Kidney (tissue), 14 donors: ENCODE data around the gene MAGI1. TPM values are rescaled to one million over a fixed set of nuclear protein-coding genes. Genes with fewer than 3 reads are reported as not detected.

Experiments used
- DNase-seq, 5 donors: peaks; one replicate each; pipeline ENCODE4 v3.0.0-alpha.2; 2013 to 2020
- FAIRE-seq: peaks from 2 replicates; lab custom pipeline; 2012; peaks lifted over from hg19 to GRCh38; lab: Jason Lieb, UNC
- H3K27ac ChIP-seq, 2 donors: one replicate each; pipeline ENCODE4 v1.7.0; 2013; ENCODE audit warnings: low read depth in 2 of 2, low read length in 2 of 2, inconsistent platforms in 1 of 2
- H3K27me3 ChIP-seq: one replicate; pipeline ENCODE4 v1.7.1; 2013; ENCODE audit warnings: low read length, inconsistent platforms; ENCODE audit not compliant: control insufficient read depth, insufficient read depth
- H3K36me3 ChIP-seq, 3 donors: one replicate each; pipeline versions ENCODE4 v1.7.0 to v1.7.1; 2013; ENCODE audit warnings: low read length in 3 of 3, control low read depth in 1 of 3, inconsistent platforms in 1 of 3; ENCODE audit not compliant: insufficient read depth in 3 of 3, control insufficient read depth in 2 of 3
- H3K4me1 ChIP-seq, 3 donors: one replicate each; pipeline versions ENCODE4 v1.7.0 to v1.7.1; 2013; ENCODE audit warnings: low read length in 3 of 3, inconsistent platforms in 1 of 3, low read depth in 1 of 3; ENCODE audit not compliant: control insufficient read depth in 2 of 3, insufficient read depth in 2 of 3
- H3K4me3 ChIP-seq, 3 donors: one replicate each; pipeline versions ENCODE4 v1.7.0 to v1.8.1; 2013; ENCODE audit warnings: low read length in 3 of 3, control low read depth in 1 of 3, inconsistent platforms in 1 of 3
- H3K9ac ChIP-seq, 3 donors: one replicate each; pipeline versions ENCODE4 v1.7.0 to v1.7.1; 2013; ENCODE audit warnings: low read length in 3 of 3, control low read depth in 1 of 3, inconsistent platforms in 1 of 3
- H3K9me3 ChIP-seq, 3 donors: one replicate each; pipeline versions ENCODE4 v1.7.0 to v1.7.1; 2013; ENCODE audit warnings: low read length in 3 of 3, control low read depth in 1 of 3, inconsistent platforms in 1 of 3; ENCODE audit not compliant: control insufficient read depth in 2 of 3, insufficient read depth in 1 of 3
- CTCF ChIP-seq: IDR thresholded peaks from 3 replicates; pipeline ENCODE4 v1.5.1; 2012; ENCODE audit warnings: mild to moderate bottlenecking, moderate library complexity, borderline replicate concordance; ENCODE audit not compliant: insufficient read depth; ENCODE audit errors: extremely low read depth
- intact Hi-C: fragments of 100-400 bp; cut with DNase I; formaldehyde crosslinking; loops from one replicate; pipeline ENCODE4 v1.11.1; 2022
- polyA plus RNA-seq: library from polyadenylated mRNA; stranded (reverse); fragments of 350-450 nt; fragmentation: Illumina TruSeq; extraction: RNeasy Lipid Tissue Mini Kit (QIAGEN cat#74804); gene quantifications from one replicate; pipeline ENCODE4 v1.2.3, GENCODE V29; 2014; ENCODE audit warnings: low read depth, low replicate concordance; ENCODE audit not compliant: insufficient read depth
- total RNA-seq: library from RNA; stranded (reverse); fragmentation: NEBNext Ultra II Directional; extraction: Animal tissue kit (Norgen Biotek cat#: 25700); gene quantifications from one replicate; pipeline ENCODE4 v1.2.1, GENCODE V29; 2021
- donor health status: control.
- donor health status: control.
- donor health status: control.
- donor health status: control.
- donor health status: control.
- donor health status: DM: yes; HTN: yes; CAD: no.
- donor health status: Normal renal cell carcinoma (clear cell type).

MAGI1 gene
- total and polyA plus RNA-seq, 2 donors from 2014 or later: 8.2 to 42.8 TPM

- intact Hi-C loops: no loop called here
- Histone ChIP-seq H3K9ac (no peak overlapping the region), H3K27ac (peak overlapping the region in 1 of 2 donors; percentile 32), H3K27me3 (no peaks in the 10 kb centered on the region), H3K36me3 (no peaks in the 10 kb centered on the region), H3K4me1 (peaks cover 0 to 10% (median 2%) of the 10 kb centered on the region in 3 donors), H3K4me3 (no peak overlapping the region), H3K9me3 (no peaks in the 10 kb centered on the region)
- TF ChIP-seq CTCF: no peak
- DNase-seq (no peak), FAIRE-seq (no peak)
Observed at GRCh38 chr3:66001626-66002025, 37.1 kb downstream of the MAGI1 start.

GRCh38 chr3:66000506-66000905, 38.2 kb downstream of the MAGI1 start:
- TF ChIP-seq CTCF: no peak
- Histone ChIP-seq H3K27me3 (no peaks in the 10 kb centered on the region), H3K9me3 (no peaks in the 10 kb centered on the region), H3K36me3 (no peaks in the 10 kb centered on the region), H3K4me3 (no peak overlapping the region), H3K9ac (no peak overlapping the region), H3K27ac (peak overlapping the region in 1 of 2 donors; percentile 42), H3K4me1 (peaks cover 0 to 10% (median 2%) of the 10 kb centered on the region in 3 donors)
- intact Hi-C loops: no loop called here
- FAIRE-seq (no peak), DNase-seq (no peak)

GRCh38 chr3:65999606-66000005, 39.1 kb downstream of the MAGI1 start:
- no peaks in the 10 kb centered on the region for H3K27me3 ChIP-seq
- peak overlapping the region in 1 of 2 donors; percentile 42 for H3K27ac ChIP-seq
- peak overlapping the region in 1 of 3 donors; percentile 0 for H3K4me3 ChIP-seq
- no peak overlapping the region for H3K9ac ChIP-seq
- DNase-seq (peak in 2 of 5 donors; percentile 39 to 57), FAIRE-seq (no peak)
- no peak for TF ChIP-seq CTCF
- no peaks in the 10 kb centered on the region for H3K36me3 ChIP-seq
- intact Hi-C loops: no loop called here
- peaks cover 0 to 10% (median 0%) of the 10 kb centered on the region in 3 donors for H3K4me1 ChIP-seq
- no peaks in the 10 kb centered on the region for H3K9me3 ChIP-seq

- no peak for FAIRE-seq
- Histone ChIP-seq H3K27me3 (no peaks in the 10 kb centered on the region), H3K36me3 (no peaks in the 10 kb centered on the region), H3K9me3 (no peaks in the 10 kb centered on the region), H3K4me1 (peaks cover 0 to 7% (median 0%) of the 10 kb centered on the region in 3 donors), H3K27ac (no peak overlapping the region), H3K4me3 (no peak overlapping the region), H3K9ac (no peak overlapping the region)
- intact Hi-C loops: no loop called here
- no peak for TF ChIP-seq CTCF
- no peak for DNase-seq
Observed at GRCh38 chr3:65996589-65996988, 42.1 kb downstream of the MAGI1 start.
